ENCODE data around the gene GRIK4. TPM values are rescaled to one million over a fixed set of nuclear protein-coding genes. Genes with fewer than 3 reads are reported as not detected.

The GRIK4 gene
- total and polyA plus RNA-seq, 2 experiments from 2014 or later: not detected

DNA sequence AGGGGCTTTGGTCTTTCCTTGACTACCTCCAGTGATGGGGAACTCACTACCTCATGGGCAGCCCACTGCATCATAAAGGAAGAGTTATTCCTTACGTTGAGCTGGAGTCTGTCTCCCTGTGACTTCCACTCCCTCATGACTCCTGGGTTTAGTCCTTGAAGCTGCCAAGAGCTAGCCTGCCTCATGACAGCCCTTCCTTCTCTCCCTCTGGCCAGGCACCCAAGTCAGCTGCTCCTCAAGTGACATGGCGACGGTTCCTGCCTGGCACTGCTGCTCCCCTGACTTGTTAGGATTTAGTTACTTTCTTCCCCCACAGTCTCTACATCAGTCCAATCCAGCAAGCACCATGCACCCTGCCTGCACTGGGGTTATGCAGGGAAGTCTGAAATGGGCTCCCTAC lies 316.3 kb downstream of the GRIK4 start:
- Histone ChIP-seq H3K9me3 (ENCODE audit: low read depth) (no peaks in the 10 kb centered on the region), H3K27ac (no peak overlapping the region), H3K4me3 (no peak overlapping the region), H3K4me2 (ENCODE audit: unreplicated experiment) (no peak overlapping the region), H3F3A (ENCODE audit: insufficient read depth) (no peaks in the 10 kb centered on the region), H3K79me2 (ENCODE audit: insufficient read depth) (no peaks in the 10 kb centered on the region), H3K9me2 (ENCODE audit: insufficient read depth) (no peaks in the 10 kb centered on the region), H3K4me1 (ENCODE audit: insufficient read depth) (no peaks in the 10 kb centered on the region), H3K36me3 (ENCODE audit: low read depth) (no peaks in the 10 kb centered on the region), H4K20me1 (ENCODE audit: insufficient read depth) (no peaks in the 10 kb centered on the region), H2AFZ (no peak overlapping the region), H3K9ac (no peak overlapping the region), H3K27me3 (replicated peaks; ENCODE audit: insufficient read depth) (peaks cover 24% of the 10 kb centered on the region)
- DNase-seq: no peak
- 26 to 53% methylated on average over 3 of the region's 3 CpGs for WGBS, 2 experiments (ENCODE audit: low coverage in 1 of 2, low lambda C conversion rate in 2 of 2, missing lambda C conversion rate in 2 of 2)
- in situ Hi-C loops (cut with MboI): no loop called here
- TF ChIP-seq EZH2 (IDR thresholded peaks at IDR 0.05; ENCODE audit: insufficient read depth, poor library complexity, severe bottlenecking) (no peak), EZH2phosphoT487 (IDR thresholded peaks at IDR 0.05; ENCODE audit: insufficient read depth, low read depth) (no peak)

DNA sequence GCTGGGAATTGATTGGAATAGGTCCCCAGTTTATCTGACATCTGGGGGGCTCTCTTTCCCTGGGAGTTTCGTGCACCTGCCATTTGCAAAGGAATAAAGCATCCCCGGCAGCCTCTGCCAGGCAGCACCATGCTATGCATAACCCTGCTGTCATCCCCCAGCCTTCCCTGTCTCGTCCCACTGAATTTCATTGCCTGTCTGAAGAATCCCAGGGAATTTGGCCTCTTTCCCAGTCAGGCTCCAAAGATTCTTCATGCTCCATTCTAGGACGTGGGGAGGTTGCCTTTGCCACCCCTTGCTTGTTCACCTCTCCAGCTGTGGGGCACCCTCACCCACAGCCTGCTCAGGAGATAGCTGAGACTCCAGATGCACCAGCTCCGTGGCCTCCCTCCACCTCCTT lies 317.3 kb downstream of the GRIK4 start:
- H2AFZ ChIP-seq: no peak overlapping the region
- no peaks in the 10 kb centered on the region for H3F3A ChIP-seq (ENCODE audit: insufficient read depth)
- peaks cover 32% of the 10 kb centered on the region for H3K27me3 ChIP-seq (replicated peaks; ENCODE audit: insufficient read depth)
- no peak overlapping the region for H3K27ac ChIP-seq
- H3K9me2 ChIP-seq (ENCODE audit: insufficient read depth): no peaks in the 10 kb centered on the region
- H3K4me2 ChIP-seq (ENCODE audit: unreplicated experiment): no peak overlapping the region
- H3K4me3 ChIP-seq: no peak overlapping the region
- H3K36me3 ChIP-seq (ENCODE audit: low read depth): no peaks in the 10 kb centered on the region
- H3K4me1 ChIP-seq (ENCODE audit: insufficient read depth): no peaks in the 10 kb centered on the region
- TF ChIP-seq EZH2 (IDR thresholded peaks at IDR 0.05; ENCODE audit: insufficient read depth, poor library complexity, severe bottlenecking) (no peak), EZH2phosphoT487 (IDR thresholded peaks at IDR 0.05; ENCODE audit: insufficient read depth, low read depth) (no peak)
- H4K20me1 ChIP-seq (ENCODE audit: insufficient read depth): no peaks in the 10 kb centered on the region
- WGBS, 2 experiments (ENCODE audit: low coverage in 1 of 2, low lambda C conversion rate in 2 of 2, missing lambda C conversion rate in 2 of 2): 23 to 34% methylated on average over 5 of the region's 5 CpGs
- DNase-seq: no peak
- no peaks in the 10 kb centered on the region for H3K9me3 ChIP-seq (ENCODE audit: low read depth)
- in situ Hi-C loops (cut with MboI): no loop called here
- no peaks in the 10 kb centered on the region for H3K79me2 ChIP-seq (ENCODE audit: insufficient read depth)
- H3K9ac ChIP-seq: no peak overlapping the region

GRCh38 chr11:120830085-120830620 lies 318.6 kb downstream of the GRIK4 start:
- no peaks in the 10 kb centered on the region for H3K36me3 ChIP-seq (ENCODE audit: low read depth)
- no peaks in the 10 kb centered on the region for H3F3A ChIP-seq (ENCODE audit: insufficient read depth)
- H4K20me1 ChIP-seq (ENCODE audit: insufficient read depth): no peaks in the 10 kb centered on the region
- no peaks in the 10 kb centered on the region for H3K9me3 ChIP-seq (ENCODE audit: low read depth)
- in situ Hi-C loops (cut with MboI): no loop called here
- no peak for DNase-seq
- H3K4me2 ChIP-seq (ENCODE audit: unreplicated experiment): no peak overlapping the region
- H3K4me3 ChIP-seq: no peak overlapping the region
- no peak overlapping the region for H2AFZ ChIP-seq
- peaks cover 32% of the 10 kb centered on the region for H3K27me3 ChIP-seq (replicated peaks; ENCODE audit: insufficient read depth)
- H3K9ac ChIP-seq: no peak overlapping the region
- TF ChIP-seq EZH2 (IDR thresholded peaks at IDR 0.05; ENCODE audit: insufficient read depth, poor library complexity, severe bottlenecking): no peak
- TF ChIP-seq EZH2phosphoT487 (IDR thresholded peaks at IDR 0.05; ENCODE audit: insufficient read depth, low read depth): no peak
- H3K27ac ChIP-seq: no peak overlapping the region
- no peaks in the 10 kb centered on the region for H3K4me1 ChIP-seq (ENCODE audit: insufficient read depth)
- H3K9me2 ChIP-seq (ENCODE audit: insufficient read depth): no peaks in the 10 kb centered on the region
- H3K79me2 ChIP-seq (ENCODE audit: insufficient read depth): no peaks in the 10 kb centered on the region
- 27 to 35% methylated on average over 8 to 9 of the region's 9 CpGs for WGBS, 2 experiments (ENCODE audit: low coverage in 1 of 2, low lambda C conversion rate in 2 of 2, missing lambda C conversion rate in 2 of 2)

DNA sequence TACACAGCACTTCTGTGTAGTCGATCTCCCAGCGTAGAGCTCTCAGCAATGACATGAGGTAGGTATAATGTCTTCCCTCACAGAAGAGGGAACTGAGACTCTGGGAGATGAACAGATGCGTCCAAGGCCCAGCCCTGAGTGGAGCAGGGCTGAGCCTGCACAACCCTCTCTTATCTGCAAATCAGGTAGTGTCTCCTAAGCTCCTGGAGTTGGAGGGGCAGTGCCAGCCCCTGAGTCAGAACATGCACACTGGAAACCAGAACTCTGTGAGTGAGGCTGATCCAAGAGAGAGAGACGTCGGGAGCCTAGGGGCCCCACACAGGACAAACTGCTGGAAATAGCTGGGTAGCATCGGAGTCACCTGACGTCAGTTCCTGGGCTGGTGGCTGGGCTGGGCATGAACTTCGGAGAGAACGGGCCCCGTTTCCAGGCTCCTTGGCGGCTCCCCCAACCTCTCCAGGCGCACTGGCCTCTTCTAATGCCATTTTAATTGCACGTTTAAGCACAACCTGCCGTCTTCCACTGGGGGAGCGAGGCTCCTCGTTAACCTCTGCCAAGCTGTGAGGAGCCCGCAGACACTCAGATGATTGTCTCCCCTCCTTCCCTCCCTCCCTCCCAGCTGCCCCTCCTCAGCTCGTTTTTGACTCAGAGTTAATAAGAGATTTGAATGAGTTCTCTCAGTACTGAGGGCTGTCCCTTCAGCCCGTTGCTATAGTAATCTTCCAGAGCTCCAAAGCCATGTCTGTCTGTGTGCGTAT lies 321.1 kb downstream of the GRIK4 start:
- H3K4me2 ChIP-seq (ENCODE audit: unreplicated experiment): no peak overlapping the region
- no peaks in the 10 kb centered on the region for H3K9me3 ChIP-seq (ENCODE audit: low read depth)
- H3K4me3 ChIP-seq: no peak overlapping the region
- no peaks in the 10 kb centered on the region for H3K36me3 ChIP-seq (ENCODE audit: low read depth)
- no peak for DNase-seq
- in situ Hi-C loops (cut with MboI): no loop called here
- no peak overlapping the region for H3K9ac ChIP-seq
- H3F3A ChIP-seq (ENCODE audit: insufficient read depth): no peaks in the 10 kb centered on the region
- H3K27ac ChIP-seq: no peak overlapping the region
- no peaks in the 10 kb centered on the region for H3K9me2 ChIP-seq (ENCODE audit: insufficient read depth)
- WGBS, 2 experiments (ENCODE audit: low coverage in 1 of 2, low lambda C conversion rate in 2 of 2, missing lambda C conversion rate in 2 of 2): 31 to 36% methylated on average over 20 of the region's 20 CpGs
- H3K79me2 ChIP-seq (ENCODE audit: insufficient read depth): no peaks in the 10 kb centered on the region
- peaks cover 31% of the 10 kb centered on the region for H3K27me3 ChIP-seq (replicated peaks; ENCODE audit: insufficient read depth)
- no peak overlapping the region for H2AFZ ChIP-seq
- no peak for TF ChIP-seq EZH2phosphoT487 (IDR thresholded peaks at IDR 0.05; ENCODE audit: insufficient read depth, low read depth)
- TF ChIP-seq EZH2 (IDR thresholded peaks at IDR 0.05; ENCODE audit: insufficient read depth, poor library complexity, severe bottlenecking): no peak
- H4K20me1 ChIP-seq (ENCODE audit: insufficient read depth): no peaks in the 10 kb centered on the region
- no peaks in the 10 kb centered on the region for H3K4me1 ChIP-seq (ENCODE audit: insufficient read depth)
